GM19043 (cell line): ENCODE results near the gene TIMM10B.
"Not testable (repeated sequence)": the region's sequence is repeated elsewhere in the genome, so short reads cannot be mapped to it uniquely, and the experiment has no call there.

Source experiments
- ATAC-seq: cut with Tn5 transposase; IDR thresholded peaks from one replicate; pipeline ENCODE4 v1.9.1; 2021; ENCODE audit warnings: low read depth; ENCODE audit not compliant: unreplicated experiment

Gene TIMM10B

DNA sequence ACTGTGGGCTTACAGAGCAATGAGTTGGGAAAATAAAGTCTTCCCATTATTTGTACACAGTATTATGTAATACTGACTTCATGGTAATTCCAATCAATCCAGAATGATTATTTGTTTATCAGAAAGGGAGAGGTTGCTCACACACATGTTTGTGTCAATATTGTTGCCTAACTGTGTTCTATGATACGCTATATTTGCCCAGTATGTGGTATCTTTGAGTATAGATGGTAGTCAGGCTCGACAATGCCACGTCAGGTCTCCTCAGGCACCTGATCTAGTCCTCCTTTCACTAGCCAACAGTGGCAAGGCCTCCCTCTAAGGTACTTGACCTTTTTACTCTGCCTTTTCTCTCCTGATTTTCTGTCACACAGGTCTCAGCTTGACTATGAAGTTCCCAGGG is 21.1 kb downstream of the TIMM10B start:
- ATAC-seq, result no peak

DNA sequence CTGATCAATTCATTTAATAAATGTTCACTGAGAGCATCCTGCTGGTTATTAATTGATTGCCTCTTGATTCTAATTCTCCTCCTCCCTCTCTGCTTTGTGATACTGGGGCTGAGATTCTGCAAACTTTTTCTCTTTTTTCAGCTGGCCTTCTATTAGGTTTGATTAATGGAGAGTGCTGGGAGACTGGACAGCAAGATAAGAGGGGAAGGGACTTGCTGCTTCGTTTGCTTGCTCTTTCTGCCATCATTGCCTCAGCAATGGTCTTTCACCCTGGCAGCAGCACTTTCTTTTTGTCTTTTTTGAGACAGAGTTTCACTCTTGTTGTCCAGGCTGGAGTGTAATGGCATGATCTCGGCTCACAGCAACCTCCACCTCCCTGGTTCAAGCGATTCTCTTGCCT is 22.9 kb downstream of the TIMM10B start:
- ATAC-seq, result no peak

DNA sequence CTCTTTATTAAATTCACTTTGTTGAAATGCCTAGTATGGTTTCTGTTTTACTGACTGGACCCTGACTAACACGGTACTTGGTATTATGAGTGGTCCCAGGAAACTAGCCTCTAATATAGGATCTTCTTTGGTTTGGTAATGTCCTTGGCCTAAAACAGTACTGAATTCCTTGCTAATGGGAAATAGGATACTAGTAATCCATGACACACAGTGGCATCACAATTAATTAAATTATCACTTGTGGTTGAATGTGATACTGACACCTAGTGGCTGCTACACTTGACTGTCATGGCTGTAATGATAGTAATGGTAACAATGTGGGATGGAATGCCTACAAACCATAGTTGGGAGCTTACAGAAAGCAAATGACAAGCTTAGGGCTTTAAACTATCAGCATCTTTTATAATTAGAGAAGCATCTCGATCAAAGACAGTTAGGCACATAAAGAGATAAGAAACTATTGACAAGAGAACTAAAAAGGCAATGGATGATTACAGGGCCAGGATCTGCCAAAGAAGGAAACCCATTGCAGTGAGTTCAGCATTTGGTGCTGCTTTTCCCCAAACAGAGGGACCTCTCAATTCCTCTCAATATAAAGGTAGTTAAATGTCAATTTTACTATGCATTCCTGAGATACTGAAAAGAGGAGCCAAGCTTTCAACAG is 24.4 kb downstream of the TIMM10B start:
- no peak for ATAC-seq

DNA sequence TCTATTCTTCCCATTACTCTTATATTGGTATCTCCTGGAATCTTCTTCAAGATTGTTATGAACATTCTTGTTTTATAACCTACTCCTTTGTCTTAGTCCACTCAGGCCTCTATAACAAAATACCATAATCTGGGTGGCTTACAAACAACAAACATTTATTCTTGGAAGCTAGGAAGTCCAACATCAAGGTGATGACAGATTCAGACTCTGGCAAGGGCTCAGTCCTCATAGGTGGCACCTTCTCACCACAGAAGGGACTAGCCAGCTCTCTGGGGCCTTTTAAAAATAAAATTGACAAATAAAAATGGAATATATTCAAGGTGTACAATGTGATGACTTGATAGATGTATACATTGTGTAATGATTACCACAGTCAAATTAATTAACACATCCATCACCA is 35.6 kb downstream of the TIMM10B start:
- no peak for ATAC-seq

DNA sequence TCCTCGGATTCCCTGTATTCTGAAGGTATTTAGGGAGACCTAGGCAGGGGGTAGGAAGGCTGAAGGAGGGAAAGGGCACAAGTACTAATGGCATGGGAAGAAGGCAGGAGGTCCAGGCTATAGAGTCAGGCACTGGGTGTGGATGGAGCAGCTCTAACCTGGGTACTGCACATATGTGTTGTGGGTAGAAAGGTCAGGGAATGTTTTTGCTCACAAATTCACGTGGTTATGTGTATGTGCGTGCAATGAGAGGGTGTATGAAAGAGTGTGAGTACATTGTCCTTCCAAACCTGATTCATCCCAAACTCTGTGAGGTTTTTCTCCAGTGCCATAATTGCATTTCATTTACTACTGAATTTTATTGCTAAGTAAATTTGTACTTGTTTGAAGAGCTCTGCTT is 39.0 kb downstream of the TIMM10B start:
- no peak for ATAC-seq

DNA sequence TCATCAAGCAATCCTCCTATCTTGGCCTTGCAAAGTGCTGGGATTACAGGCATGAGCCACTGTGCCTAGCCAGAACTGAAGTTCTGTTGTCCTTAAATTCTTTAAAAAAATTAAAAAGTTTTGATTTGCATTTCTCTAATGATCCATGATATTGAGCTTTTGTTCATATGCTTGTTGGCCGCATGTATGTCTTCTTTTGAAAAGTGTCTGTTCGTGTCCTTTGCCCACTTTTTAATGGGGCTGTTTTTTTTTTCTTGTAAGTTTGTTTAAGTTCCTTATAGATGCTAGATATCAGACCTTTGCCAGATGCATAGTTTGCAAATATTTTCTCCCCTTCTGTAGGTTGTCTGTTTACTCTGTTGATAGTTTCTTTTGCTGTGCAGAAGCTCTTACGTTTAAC is 40.6 kb downstream of the TIMM10B start:
- ATAC-seq, result not testable (repeated sequence)

DNA sequence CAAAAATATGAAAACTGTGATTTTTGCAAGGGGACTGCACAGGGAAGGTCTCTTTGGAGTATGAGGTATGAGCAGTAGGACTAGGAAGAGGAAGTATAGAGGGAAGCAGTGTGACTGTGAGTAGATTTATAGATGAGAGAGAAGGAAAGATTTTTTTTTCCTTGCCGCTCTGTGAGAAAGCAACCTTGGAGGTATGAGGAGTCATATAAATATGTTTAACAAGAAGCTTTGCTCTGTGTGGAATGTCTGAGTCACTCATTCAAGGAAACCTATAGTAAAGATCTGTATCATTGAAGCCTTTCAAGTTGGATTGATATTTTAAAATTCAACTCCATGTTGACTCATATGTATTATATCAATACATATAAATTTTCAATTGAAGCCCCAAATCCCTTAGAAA is 42.0 kb downstream of the TIMM10B start:
- ATAC-seq, result no peak

DNA sequence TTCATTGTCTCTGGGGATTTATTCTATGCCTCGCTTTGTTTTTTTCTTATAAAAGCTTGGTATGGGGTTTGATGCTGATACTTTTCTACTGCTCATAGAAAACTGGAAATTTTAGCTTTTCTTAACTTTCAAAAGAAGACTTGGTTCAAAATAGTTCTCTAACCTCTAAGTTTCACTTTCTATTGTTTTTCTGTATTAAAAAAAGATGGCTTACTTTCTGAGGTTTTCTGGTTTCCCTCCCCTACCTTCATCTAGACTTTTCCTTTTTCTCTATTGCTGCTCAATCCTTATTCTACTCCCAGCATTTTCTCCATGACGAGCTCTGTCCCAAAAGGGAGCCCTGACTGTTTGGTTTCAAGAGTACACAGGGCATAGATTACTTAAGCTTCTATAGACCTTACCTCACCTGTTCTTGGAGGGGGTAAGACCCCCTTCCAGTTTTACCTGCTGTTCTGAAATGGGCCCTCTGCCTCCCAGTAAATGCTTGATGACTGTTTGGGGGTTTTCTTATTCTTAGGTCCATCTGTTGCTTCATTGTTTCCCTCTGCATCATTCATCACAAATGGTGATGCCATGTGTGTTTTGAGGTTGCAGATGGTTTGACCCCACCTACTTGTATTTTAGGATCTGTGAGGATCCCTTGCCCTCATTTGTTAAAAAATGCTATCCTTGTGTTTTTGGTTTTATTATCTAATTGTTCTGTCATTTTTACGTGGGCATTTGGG is 45.3 kb downstream of the TIMM10B start:
- ATAC-seq, result peak; percentile 70

DNA sequence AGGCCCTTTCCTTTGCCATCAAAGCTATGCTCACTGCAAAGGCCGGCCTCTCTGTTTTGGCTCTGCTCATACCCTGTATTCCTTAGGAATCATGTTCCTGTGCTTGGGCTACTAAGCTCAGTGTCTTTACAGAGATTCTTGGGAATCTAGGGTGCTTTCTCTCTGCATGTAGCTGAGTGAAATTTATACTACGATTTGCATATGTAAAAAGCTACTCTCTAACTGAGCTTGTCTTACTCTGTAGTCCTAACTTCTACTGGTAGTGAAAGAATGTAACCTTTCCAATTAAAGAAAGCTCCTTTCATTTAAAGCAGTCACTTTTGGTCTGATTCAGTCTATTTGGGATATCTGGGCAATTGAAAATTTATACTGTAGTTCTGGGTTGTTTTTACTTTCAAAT is 48.0 kb downstream of the TIMM10B start:
- ATAC-seq, result no peak

DNA sequence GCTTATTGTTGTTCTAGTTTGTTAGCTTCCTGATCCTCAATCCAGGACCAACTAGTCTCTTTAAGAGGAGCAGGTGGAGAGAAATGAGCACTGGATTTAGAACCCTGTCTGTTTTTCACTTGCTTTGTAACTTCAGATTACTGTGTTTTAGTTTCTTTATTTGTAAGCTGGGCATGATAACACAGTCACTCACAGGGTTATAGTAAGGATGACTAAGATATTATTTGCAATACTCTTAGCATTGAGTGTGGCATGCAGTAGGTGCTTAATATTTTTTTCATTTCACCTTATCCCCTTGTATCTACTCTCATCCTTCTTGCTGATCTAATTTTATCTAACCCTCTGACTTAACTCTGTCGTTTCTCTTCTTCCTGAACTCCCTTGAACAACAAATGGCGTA is 49.5 kb downstream of the TIMM10B start:
- ATAC-seq, result no peak

DNA sequence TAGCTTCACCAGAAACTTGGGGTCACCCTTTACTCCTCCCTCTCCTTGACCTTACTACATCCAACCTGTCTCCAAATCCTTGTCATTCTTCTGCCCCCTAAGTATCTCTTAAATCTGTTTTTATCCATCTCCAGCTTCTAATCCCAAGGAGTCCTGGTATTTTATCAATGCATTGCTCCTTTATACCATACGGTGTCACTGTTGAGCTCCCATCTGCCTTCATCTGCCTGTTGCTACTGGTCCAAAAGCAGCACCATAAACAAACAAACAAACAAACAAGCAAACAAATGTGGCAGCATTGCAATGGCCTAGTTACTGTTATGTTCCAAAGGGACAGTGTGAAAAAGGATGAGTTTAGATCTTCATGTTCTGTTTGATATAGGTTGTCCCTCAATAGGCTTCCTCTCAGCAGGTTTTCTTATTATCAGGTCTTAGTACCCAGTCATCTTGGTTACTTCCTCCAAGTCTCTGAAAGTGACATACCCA is 50.0 kb downstream of the TIMM10B start:
- ATAC-seq, result peak; percentile 61
